GM23338 (cell line): ENCODE measurements around the gene GRIP2. TPM values are rescaled to one million over a fixed set of nuclear protein-coding genes. Genes with fewer than 3 reads are reported as not detected.

Source experiments
- ATAC-seq: fragments of 200-7000 bp; cut with Tn5 transposase; 3 replicates; pipeline ENCODE4 v1.9.1; 2020
- DNase-seq: peaks from one replicate; pipeline ENCODE4 v3.0.0-alpha.2; 2015; ENCODE audit warnings: low spot score
- H2AFZ ChIP-seq: fragments of 200-600 bp; sonication (generic); 2 replicates; pipeline ENCODE4 v1.8.0; 2016; ENCODE audit warnings: antibody characterized with exemption, mild to moderate bottlenecking, moderate library complexity
- H3F3A ChIP-seq: fragments of 200-600 bp; sonication (generic); replicated peaks from 2 replicates; pipeline ENCODE4 v1.8.0; 2017; ENCODE audit warnings: antibody characterized with exemption, mixed run types, low read depth
- H3K27ac ChIP-seq: fragments of 200-600 bp; sonication (generic); 2 replicates; pipeline ENCODE4 v1.6.1; 2016; ENCODE audit warnings: low read depth
- H3K27me3 ChIP-seq: fragments of 200-600 bp; sonication (generic); 2 replicates; pipeline ENCODE4 v1.8.0; 2016; ENCODE audit warnings: mild to moderate bottlenecking, mixed run types, moderate library complexity; ENCODE audit not compliant: insufficient read depth
- H3K36me3 ChIP-seq: fragments of 200-600 bp; sonication (generic); 2 replicates; pipeline ENCODE4 v1.8.0; 2016; ENCODE audit warnings: mild to moderate bottlenecking; ENCODE audit not compliant: insufficient read depth
- H3K4me1 ChIP-seq: fragments of 200-600 bp; sonication (generic); 2 replicates; pipeline ENCODE4 v1.8.0; 2016; ENCODE audit warnings: mild to moderate bottlenecking, moderate library complexity; ENCODE audit not compliant: insufficient read depth
- H3K4me2 ChIP-seq: fragments of 200-600 bp; sonication (generic); 2 replicates; pipeline ENCODE4 v1.7.1; 2017; ENCODE audit warnings: mixed run types
- H3K4me3 ChIP-seq: fragments of 200-600 bp; sonication (generic); 2 replicates; pipeline ENCODE4 v1.6.1; 2016; ENCODE audit warnings: mixed run types
- H3K79me2 ChIP-seq: fragments of 200-600 bp; sonication (generic); replicated peaks from 2 replicates; pipeline ENCODE4 v1.8.0; 2017; ENCODE audit warnings: mild to moderate bottlenecking; ENCODE audit not compliant: insufficient read depth
- H3K9me2 ChIP-seq: fragments of 200-600 bp; sonication (generic); 2 replicates; pipeline ENCODE4 v1.8.0; 2017; ENCODE audit not compliant: insufficient read depth
- H4K20me1 ChIP-seq: fragments of 200-600 bp; sonication (generic); replicated peaks from 2 replicates; pipeline ENCODE4 v1.8.0; 2017; ENCODE audit warnings: mild to moderate bottlenecking; ENCODE audit not compliant: insufficient read depth
- H3K27ac Mint-ChIP-seq: 2 replicates; pipeline ENCODE4 v1.8.0; 2020; ENCODE audit warnings: inconsistent platforms, mild to moderate bottlenecking, moderate library complexity, mixed read lengths
- H3K27me3 Mint-ChIP-seq: 3 replicates; pipeline ENCODE4 v1.8.0; 2022; ENCODE audit warnings: low read depth, mild to moderate bottlenecking, moderate library complexity, mixed read lengths, inconsistent platforms; ENCODE audit not compliant: insufficient read depth, poor library complexity
- H3K36me3 Mint-ChIP-seq: 3 replicates; pipeline ENCODE4 v1.8.0; 2021; ENCODE audit warnings: low read depth, mild to moderate bottlenecking, inconsistent platforms, moderate library complexity, mixed read lengths
- H3K4me1 Mint-ChIP-seq: 3 replicates; pipeline ENCODE4 v1.8.0; 2020; ENCODE audit warnings: mild to moderate bottlenecking, inconsistent platforms, mixed read lengths
- H3K4me3 Mint-ChIP-seq: 3 replicates; pipeline ENCODE4 v1.8.0; 2021; ENCODE audit warnings: moderate library complexity, mild to moderate bottlenecking, inconsistent platforms, mixed read lengths
- H3K9me3 Mint-ChIP-seq: 3 replicates; pipeline ENCODE4 v1.8.0; 2020; ENCODE audit warnings: moderate library complexity, mild to moderate bottlenecking, inconsistent platforms, mixed read lengths
- CREB1 ChIP-seq: fragments of 250-450 bp; sonication (Bioruptor Pico); IDR thresholded peaks from 2 replicates; pipeline ENCODE4 v1.5.0; 2020; ENCODE audit warnings: low read depth, mild to moderate bottlenecking, moderate library complexity
- CTCF ChIP-seq, 2 experiments: fragments of 200-600 bp in 1 of 2; sonication (generic) in 1 of 2; conservative IDR thresholded peaks; 2 replicates each; pipeline versions ENCODE4 v1.5.1 to v1.6.1; 2016 to 2017; ENCODE audit warnings: antibody characterized with exemption in 2 of 2, low read depth in 2 of 2, mild to moderate bottlenecking in 2 of 2, moderate library complexity in 1 of 2
- ETS1 ChIP-seq: IDR thresholded peaks from 2 replicates; pipeline ENCODE4 v1.6.1; 2016; ENCODE audit warnings: antibody characterized with exemption
- EZH2 ChIP-seq: fragments of 200-600 bp; sonication (generic); IDR thresholded peaks from one replicate; pipeline ENCODE4 v1.8.0; 2017; ENCODE audit warnings: antibody characterized with exemption, mild to moderate bottlenecking, low read depth; ENCODE audit not compliant: unreplicated experiment
- POLR2AphosphoS5 ChIP-seq: IDR thresholded peaks from 2 replicates; pipeline ENCODE4 v1.6.1; 2016; ENCODE audit warnings: antibody characterized with exemption, low read depth
- REST ChIP-seq: IDR thresholded peaks from one replicate; pipeline ENCODE4 v1.6.1; 2018; ENCODE audit warnings: antibody characterized with exemption; ENCODE audit not compliant: unreplicated experiment
- ZNF114 ChIP-seq: fragments of 250-450 bp; sonication (Bioruptor Pico); IDR thresholded peaks from 2 replicates; pipeline ENCODE4 v1.5.0; 2020; ENCODE audit warnings: mild to moderate bottlenecking, moderate library complexity
- ZNF331 ChIP-seq: fragments of 250-450 bp; sonication (Bioruptor Pico); IDR thresholded peaks from 2 replicates; pipeline ENCODE4 v1.5.0; 2020; ENCODE audit warnings: low read depth, mild to moderate bottlenecking, moderate library complexity
- polyA plus RNA-seq: library from polyadenylated mRNA; unstranded; fragments of >200 nt; fragmentation: Nextera tagmentation; extraction: Ambion mirVana; gene quantifications from 2 replicates; pipeline ENCODE4 v1.2.1, GENCODE V29; 2016
- total RNA-seq: library from RNA; depleted of rRNA; stranded (reverse); fragments of >200 nt; shearing (Covaris generic); gene quantifications from 2 replicates; pipeline ENCODE4 v1.2.3, GENCODE V29; 2014

Gene GRIP2
- total and polyA plus RNA-seq, 2 experiments from 2014 or later = 3.6 to 5.8 TPM

GRCh38 chr3:14475621-14476020 is 64.5 kb downstream of the GRIP2 start (continued):
- TF ChIP-seq CTCF (conservative IDR thresholded peaks at IDR 0.05; ENCODE audit: low read depth in 2 of 2) = no peak
- no peak for TF ChIP-seq ZNF114 (CRISPR knock-in tag)

- no peak overlapping the region for H2AFZ ChIP-seq
- ATAC-seq (no peak), DNase-seq (no peak)
- no peak for TF ChIP-seq REST
- no peak overlapping the region for H3K4me2 ChIP-seq
- Mint-ChIP-seq H3K9me3 (no peaks in the 10 kb centered on the region), H3K4me1 (no peaks in the 10 kb centered on the region; the same call in 2 of the 3 replicates), H3K27ac (no peak overlapping the region), H3K36me3 (peaks cover 67% of the 10 kb centered on the region), H3K27me3 (peaks cover 4% of the 10 kb centered on the region), H3K4me3 (no peak overlapping the region)
- no peaks in the 10 kb centered on the region for H3K9me2 ChIP-seq
- H3K79me2 ChIP-seq = no peaks in the 10 kb centered on the region
- peaks cover 4% of the 10 kb centered on the region; the same call in 1 of the 2 replicates for H4K20me1 ChIP-seq
- no peak overlapping the region for H3K4me3 ChIP-seq
- no peak overlapping the region for H3K27ac ChIP-seq
- no peaks in the 10 kb centered on the region for H3K27me3 ChIP-seq
- no peaks in the 10 kb centered on the region for H3K4me1 ChIP-seq
- peaks cover 34% of the 10 kb centered on the region for H3K36me3 ChIP-seq
- H3F3A ChIP-seq = no peaks in the 10 kb centered on the region
These were observed 65.6 kb downstream of the GRIP2 start for GRCh38 chr3:14474363-14475081.

GRCh38 chr3:14473411-14473891 is 66.7 kb downstream of the GRIP2 start:
- Histone ChIP-seq H3K4me2 (no peak overlapping the region), H3K4me1 (no peaks in the 10 kb centered on the region)
- TF ChIP-seq POLR2AphosphoS5 = no peak
- no peak for TF ChIP-seq ZNF114 (CRISPR knock-in tag)
- no peak for TF ChIP-seq EZH2
- no peak for TF ChIP-seq REST
- no peak for TF ChIP-seq CTCF (conservative IDR thresholded peaks at IDR 0.05; ENCODE audit: low read depth in 2 of 2)
- no peak for TF ChIP-seq ETS1
- TF ChIP-seq CREB1 (CRISPR knock-in tag) = no peak
- TF ChIP-seq ZNF331 = no peak

More at GRCh38 chr3:14473411-14473891, 66.7 kb downstream of the GRIP2 start:
- H3K79me2 ChIP-seq = no peaks in the 10 kb centered on the region
- H3K27me3 Mint-ChIP-seq = peaks cover 4% of the 10 kb centered on the region
- no peaks in the 10 kb centered on the region for H3K9me3 Mint-ChIP-seq
- no peaks in the 10 kb centered on the region for H3K27me3 ChIP-seq
- peaks cover 56% of the 10 kb centered on the region for H3K36me3 Mint-ChIP-seq
- no peak for DNase-seq
- H3K4me3 ChIP-seq = no peak overlapping the region
- no peak overlapping the region for H3K4me3 Mint-ChIP-seq
- no peak overlapping the region for H2AFZ ChIP-seq
- no peaks in the 10 kb centered on the region for H3K9me2 ChIP-seq
- no peak overlapping the region for H3K27ac Mint-ChIP-seq
- H3F3A ChIP-seq = 0 out of 2 replicates have a peak, but pooled peaks cover 2% of the 10 kb centered on the region
- H3K27ac ChIP-seq = no peak overlapping the region
- peaks cover 26% of the 10 kb centered on the region for H3K36me3 ChIP-seq
- no peak for ATAC-seq
- H4K20me1 ChIP-seq = peaks cover 6% of the 10 kb centered on the region; the same call in 1 of the 2 replicates
- no peaks in the 10 kb centered on the region; the same call in 2 of the 3 replicates for H3K4me1 Mint-ChIP-seq
